Measurements from ENCODE around the gene XKR7.
A peak's percentile ranks its signal among the peaks of the same experiment; 100 is the strongest.
"Not testable (repeated sequence)": the region's sequence is repeated elsewhere in the genome, so short reads cannot be mapped to it uniquely, and the experiment has no call there.

Gene XKR7

GRCh38 chr20:32031007-32031958 lies 63.3 kb downstream of the XKR7 start:
- DNase-seq = peak; percentile 48 to 88 (median 76)
- intact Hi-C loops (cut with DNase I) = loop anchor here (5.0 kb wide), 1 partner anchor 209 kb away; no protein-coding TSS in a partner anchor

- DNase-seq = no peak
- intact Hi-C loops (cut with DNase I) = loop anchor here (5.0 kb wide), 1 partner anchor 211 kb away; no protein-coding TSS in a partner anchor
Measured at GRCh38 chr20:32033316-32033715, 65.4 kb downstream of the XKR7 start.

- DNase-seq = not testable (repeated sequence)
- intact Hi-C loops (cut with DNase I) = loop anchor here (5.0 kb wide), 1 partner anchor 211 kb away; no protein-coding TSS in a partner anchor
Measured at GRCh38 chr20:32033721-32034120, 65.8 kb downstream of the XKR7 start.

- intact Hi-C loops (cut with DNase I) = loop anchor here (5.0 kb wide), 1 partner anchor 213 kb away; no protein-coding TSS in a partner anchor
- DNase-seq = peak in 4 of 42 donors; percentile 11 to 42 (median 28)
Measured at GRCh38 chr20:32034581-32035425, 66.9 kb downstream of the XKR7 start.

- intact Hi-C loops (cut with DNase I) = no loop called here
- DNase-seq = no peak
Measured at GRCh38 chr20:32035426-32035779, 67.5 kb downstream of the XKR7 start.

- DNase-seq = no peak
- intact Hi-C loops (cut with DNase I) = no loop called here
Measured at GRCh38 chr20:32036252-32036651, 68.3 kb downstream of the XKR7 start.

- intact Hi-C loops (cut with DNase I) = no loop called here
- no peak for DNase-seq
Measured at GRCh38 chr20:32036716-32037485, 69.0 kb downstream of the XKR7 start.

GRCh38 chr20:32037929-32038328 lies 70.0 kb downstream of the XKR7 start:
- intact Hi-C loops (cut with DNase I) = no loop called here

GRCh38 chr20:32040142-32040953 lies 72.4 kb downstream of the XKR7 start:
- peak in 26 of 42 donors; percentile 14 to 64 (median 36) for DNase-seq
- intact Hi-C loops (cut with DNase I) = no loop called here

More at GRCh38 chr20:32037929-32038328, 70.0 kb downstream of the XKR7 start:
- DNase-seq = no peak

- intact Hi-C loops (cut with DNase I) = no loop called here
- no peak for DNase-seq
Measured at GRCh38 chr20:32045999-32046398, 78.0 kb downstream of the XKR7 start.

- intact Hi-C loops (cut with DNase I) = no loop called here
- no peak for DNase-seq
Measured at GRCh38 chr20:32050324-32050841, 82.4 kb downstream of the XKR7 start.

- DNase-seq = peak in 32 of 42 donors; percentile 7 to 63 (median 43)
- intact Hi-C loops (cut with DNase I) = no loop called here
Measured at GRCh38 chr20:32050851-32051556, 83.1 kb downstream of the XKR7 start.

- intact Hi-C loops (cut with DNase I) = no loop called here
- no peak for DNase-seq
Measured at GRCh38 chr20:32051720-32052089, 83.8 kb downstream of the XKR7 start.

- intact Hi-C loops (cut with DNase I) = no loop called here
- DNase-seq = peak in 3 of 42 donors; percentile 26 to 37 (median 28)
Measured at GRCh38 chr20:32052090-32052777, 84.3 kb downstream of the XKR7 start, which contains the start of gene HCK. Gene HCK (plus strand): TSS chr20:32052242.

- intact Hi-C loops (cut with DNase I) = no loop called here
- peak in 29 of 42 donors; percentile 20 to 67 (median 41) for DNase-seq
Measured at GRCh38 chr20:32052778-32053362, 84.9 kb downstream of the XKR7 start.

Measured in head of caudate nucleus (tissue), 42 donors.